RWPE1 (cell line): Measurements from ENCODE around the gene IQGAP3.

Source experiments
- CTCF ChIA-PET: fragments of 350-600 bp; sonication (Branson Sonifier 250); formaldehyde crosslinking; extraction: SDS; loops from one replicate; lab custom pipeline; 2021; lab: Yijun Ruan, JAX
- POLR2A ChIA-PET: fragments of 400-600 bp; formaldehyde crosslinking; extraction: SDS; loops from one replicate; lab custom pipeline; 2020; ENCODE audit warnings: antibody characterized with exemption; ENCODE audit not compliant: low non-redundant PET; lab: Yijun Ruan, JAX
- DNase-seq: peaks from one replicate; pipeline ENCODE4 v3.0.0; 2012; ENCODE audit warnings: low spot score
- H3K27ac ChIP-seq: fragments of 450-650 bp; 2 replicates; pipeline ENCODE4 v1.5.1; 2017
- TF ChIP-seq, protein P1 (sequence below): fragments of 450-650 bp; conservative IDR thresholded peaks from 2 replicates; pipeline ENCODE4 v1.5.1; 2017; ENCODE audit warnings: low read depth, mild to moderate bottlenecking

IQGAP3 gene

DNA sequence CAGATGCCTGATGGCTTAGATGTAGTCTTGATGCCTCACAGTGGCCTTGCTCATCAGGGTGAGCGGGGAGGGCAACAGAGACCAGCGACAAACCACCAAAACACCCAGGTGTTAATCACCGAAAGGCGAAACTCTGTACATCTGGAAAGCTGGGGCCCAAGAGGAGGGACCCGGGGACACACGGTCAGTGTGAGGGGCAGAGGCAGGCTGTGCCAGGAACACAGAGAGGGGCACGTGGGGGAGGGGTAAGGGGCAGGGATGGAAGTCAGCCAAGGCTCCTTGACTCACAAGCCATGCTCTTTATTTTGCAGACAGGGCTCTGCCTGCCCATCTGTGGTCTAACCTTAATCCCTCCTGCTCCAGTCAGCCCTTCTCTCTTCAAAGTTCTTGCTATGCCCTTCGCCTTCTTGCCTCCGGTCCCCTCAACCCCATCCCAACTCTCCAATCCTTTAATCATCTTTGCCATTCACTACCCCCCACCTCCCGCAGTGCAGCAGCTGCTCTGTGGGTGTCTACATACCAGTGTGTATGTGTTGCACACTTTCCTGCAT is 76.1 kb downstream of the IQGAP3 start:
- POLR2A ChIA-PET, result interaction anchor here (0.7 kb wide), 1 partner anchor 8 kb away, joined by 5 read pairs; no protein-coding TSS in a partner anchor
- peak overlapping the region; percentile 99 for H3K27ac ChIP-seq
- TF ChIP-seq, protein P1, sequence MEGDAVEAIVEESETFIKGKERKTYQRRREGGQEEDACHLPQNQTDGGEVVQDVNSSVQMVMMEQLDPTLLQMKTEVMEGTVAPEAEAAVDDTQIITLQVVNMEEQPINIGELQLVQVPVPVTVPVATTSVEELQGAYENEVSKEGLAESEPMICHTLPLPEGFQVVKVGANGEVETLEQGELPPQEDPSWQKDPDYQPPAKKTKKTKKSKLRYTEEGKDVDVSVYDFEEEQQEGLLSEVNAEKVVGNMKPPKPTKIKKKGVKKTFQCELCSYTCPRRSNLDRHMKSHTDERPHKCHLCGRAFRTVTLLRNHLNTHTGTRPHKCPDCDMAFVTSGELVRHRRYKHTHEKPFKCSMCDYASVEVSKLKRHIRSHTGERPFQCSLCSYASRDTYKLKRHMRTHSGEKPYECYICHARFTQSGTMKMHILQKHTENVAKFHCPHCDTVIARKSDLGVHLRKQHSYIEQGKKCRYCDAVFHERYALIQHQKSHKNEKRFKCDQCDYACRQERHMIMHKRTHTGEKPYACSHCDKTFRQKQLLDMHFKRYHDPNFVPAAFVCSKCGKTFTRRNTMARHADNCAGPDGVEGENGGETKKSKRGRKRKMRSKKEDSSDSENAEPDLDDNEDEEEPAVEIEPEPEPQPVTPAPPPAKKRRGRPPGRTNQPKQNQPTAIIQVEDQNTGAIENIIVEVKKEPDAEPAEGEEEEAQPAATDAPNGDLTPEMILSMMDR, result no peak
- CTCF ChIA-PET, result interaction anchor here (0.6 kb wide), 2 partner anchors 51 to 67 kb away, joined by 4 to 6 read pairs; no protein-coding TSS in a partner anchor
- no peak for DNase-seq

DNA sequence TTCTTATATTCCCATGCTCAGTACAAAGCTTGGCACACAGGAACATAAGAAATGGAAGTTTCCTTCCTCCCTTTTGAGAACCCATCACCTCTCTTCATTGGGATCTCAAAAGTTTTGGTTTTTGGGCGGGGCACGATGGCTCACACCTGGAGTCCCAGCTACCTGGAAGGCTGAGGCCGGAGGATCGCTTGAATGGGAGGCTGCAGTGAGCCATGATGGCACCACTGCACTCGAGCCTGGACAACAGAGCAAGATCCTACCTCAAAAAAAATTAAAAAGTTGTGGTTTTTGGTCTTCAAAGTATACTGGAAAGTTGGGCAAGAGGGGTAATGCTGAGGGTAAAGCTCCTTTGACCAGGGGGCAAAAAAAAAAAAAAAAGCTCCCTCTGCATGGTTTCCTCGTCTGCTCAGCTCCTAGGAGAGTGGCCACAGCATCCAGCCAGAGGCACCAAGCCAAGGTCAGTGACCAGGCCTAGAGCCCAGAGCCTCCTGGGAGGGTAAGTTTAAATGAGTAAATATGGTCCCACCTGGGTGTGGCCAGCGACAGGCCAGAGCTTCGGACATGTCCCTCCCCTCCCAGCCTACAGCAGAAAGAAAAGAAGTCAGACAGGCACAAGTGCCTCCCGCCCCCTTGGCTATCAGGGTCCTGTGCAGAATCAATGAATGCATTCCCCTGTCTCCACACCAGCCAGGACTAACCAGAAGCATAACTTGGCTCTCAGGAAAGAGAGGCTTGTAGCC is 76.8 kb downstream of the IQGAP3 start:
- TF ChIP-seq, protein P1, result no peak
- ChIA-PET POLR2A (no interaction called here), CTCF (interaction anchor here (0.7 kb wide), 1 partner anchor 210 kb away, joined by 3 read pairs; the partner anchor contains the start of gene CRABP2)
- peak overlapping the region; percentile 99 for H3K27ac ChIP-seq
- no peak for DNase-seq

DNA sequence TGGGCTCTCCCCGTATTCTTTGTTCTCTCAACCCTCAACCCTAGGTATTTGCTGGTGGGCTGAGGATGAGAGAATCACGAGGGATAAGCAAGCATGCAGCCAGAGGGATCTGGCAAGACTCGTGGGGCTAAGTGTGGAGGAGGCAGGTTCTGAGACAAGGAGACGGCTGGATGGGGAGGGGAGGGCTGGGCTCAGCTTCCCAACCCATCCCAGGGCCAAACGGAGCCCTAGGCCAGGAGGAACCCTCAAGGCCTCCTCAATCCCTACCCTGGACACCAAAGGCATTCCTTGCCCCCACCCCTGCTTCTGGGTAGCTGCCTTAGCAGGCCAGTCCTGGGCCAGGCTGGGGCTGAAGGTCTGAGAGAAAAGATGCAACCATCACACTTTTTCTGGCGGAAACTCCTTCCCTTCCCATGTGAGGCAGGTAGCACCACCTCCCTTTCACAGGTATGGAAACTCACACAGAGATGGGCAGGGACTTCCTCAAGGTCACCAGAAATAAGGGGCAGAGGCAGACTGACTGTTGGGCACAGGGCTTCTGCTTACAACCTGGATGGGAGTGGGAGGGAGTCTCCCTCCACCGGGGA is 78.0 kb downstream of the IQGAP3 start:
- CTCF ChIA-PET, result interaction anchor here (0.6 to 0.7 kb wide), 2 partner anchors 106 to 211 kb away, joined by 3 to 4 read pairs; partner anchors contain the start of gene CRABP2
- H3K27ac ChIP-seq, result peak overlapping the region; percentile 82
- POLR2A ChIA-PET, result no interaction called here
- no peak for DNase-seq
- TF ChIP-seq, protein P1, result no peak

DNA sequence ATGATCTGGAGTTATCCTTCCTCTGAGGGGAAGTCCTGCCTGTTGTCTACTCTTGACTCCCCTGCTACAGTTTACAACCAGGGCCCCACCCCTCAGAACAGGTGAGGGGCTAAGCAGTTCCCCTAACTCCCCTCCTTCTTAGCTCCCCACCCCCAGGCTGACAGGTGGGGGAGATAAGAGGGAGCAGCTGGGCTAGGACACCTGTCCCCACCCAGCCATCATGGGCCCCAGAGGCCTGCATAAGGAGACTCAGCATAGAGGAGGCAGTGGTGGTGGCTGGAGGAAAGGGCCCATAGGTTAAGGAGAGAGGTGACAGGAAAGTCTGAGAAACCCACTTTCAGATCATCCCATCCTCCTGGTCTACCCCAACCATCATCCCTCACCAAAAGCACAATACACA is 78.6 kb downstream of the IQGAP3 start:
- CTCF ChIA-PET, result interaction anchor here (0.6 kb wide), 1 partner anchor 107 kb away, joined by 4 read pairs; no protein-coding TSS in a partner anchor
- peak overlapping the region; percentile 82 for H3K27ac ChIP-seq
- no peak for DNase-seq

DNA sequence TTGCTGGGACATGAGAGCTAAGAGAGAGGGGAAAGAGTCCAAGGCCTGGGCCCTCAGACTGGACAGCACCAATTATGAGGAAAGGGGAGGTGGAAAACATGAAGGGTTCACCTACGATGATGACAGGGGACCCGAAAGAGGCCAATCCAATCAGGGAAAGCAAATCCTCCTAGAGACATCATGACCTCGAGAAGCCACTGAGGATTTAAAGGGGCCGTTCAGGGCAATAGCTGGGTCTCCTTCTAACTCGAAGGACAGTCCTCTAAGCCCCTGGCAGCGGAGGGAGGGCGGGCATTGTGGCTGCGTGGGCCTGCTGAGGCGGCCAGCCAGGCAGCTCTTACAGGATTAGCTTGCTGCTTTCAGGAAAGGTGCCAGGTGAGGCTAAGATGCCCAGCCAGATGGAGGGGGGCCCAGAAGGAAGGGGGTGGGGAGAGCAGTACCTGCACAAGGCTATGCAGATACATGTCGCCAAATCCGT is 79.2 kb downstream of the IQGAP3 start:
- no peak for DNase-seq
- POLR2A ChIA-PET, result no interaction called here
- TF ChIP-seq, protein P1, result no peak
- CTCF ChIA-PET, result no interaction called here
- peak overlapping the region; percentile 82 for H3K27ac ChIP-seq

More for the DNA sequence above, 78.6 kb downstream of the IQGAP3 start:
- TF ChIP-seq, protein P1, result no peak
- POLR2A ChIA-PET, result no interaction called here

DNA sequence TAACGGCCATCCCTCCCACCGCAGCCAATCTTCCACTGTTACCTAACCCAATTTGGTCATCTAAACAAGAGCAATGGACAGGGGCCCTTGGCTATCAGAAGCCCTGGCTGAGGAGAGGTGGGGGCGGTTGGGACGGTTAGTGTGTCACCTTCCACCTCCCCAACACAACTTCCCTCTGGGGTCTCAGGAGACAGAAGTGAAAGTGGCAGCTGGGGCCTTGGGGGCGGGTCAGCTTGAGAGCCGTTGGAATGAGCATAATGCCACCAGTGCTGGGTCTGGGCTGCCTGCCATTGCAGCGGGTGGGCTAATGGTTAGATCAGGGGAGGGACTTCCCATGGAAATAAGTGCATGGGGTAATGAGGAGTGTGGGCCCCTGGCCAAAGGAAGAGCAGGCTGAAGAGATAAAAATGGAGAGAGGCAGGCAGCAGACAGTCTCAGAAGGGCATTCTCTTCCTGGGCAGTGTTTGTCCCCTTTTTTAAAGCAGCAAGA is 79.7 kb downstream of the IQGAP3 start:
- ChIA-PET POLR2A (no interaction called here), CTCF (no interaction called here)
- H3K27ac ChIP-seq, result peak overlapping the region; percentile 82
- DNase-seq, result no peak
- TF ChIP-seq, protein P1, result no peak
